Fibroblast of the conjunctiva (primary cell): ENCODE results near the gene FTSJ1.
"Not testable (repeated sequence)": the region's sequence is repeated elsewhere in the genome, so short reads cannot be mapped to it uniquely, and the experiment has no call there.

Experiments
- DNase-seq: peaks from one replicate; pipeline ENCODE4 v3.0.0-alpha.2; 2010; ENCODE audit warnings: low read depth

The FTSJ1 gene, protein sequence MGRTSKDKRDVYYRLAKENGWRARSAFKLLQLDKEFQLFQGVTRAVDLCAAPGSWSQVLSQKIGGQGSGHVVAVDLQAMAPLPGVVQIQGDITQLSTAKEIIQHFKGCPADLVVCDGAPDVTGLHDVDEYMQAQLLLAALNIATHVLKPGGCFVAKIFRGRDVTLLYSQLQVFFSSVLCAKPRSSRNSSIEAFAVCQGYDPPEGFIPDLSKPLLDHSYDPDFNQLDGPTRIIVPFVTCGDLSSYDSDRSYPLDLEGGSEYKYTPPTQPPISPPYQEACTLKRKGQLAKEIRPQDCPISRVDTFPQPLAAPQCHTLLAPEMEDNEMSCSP

GRCh38 chrX:48475774-48476577 lies at the start of gene FTSJ1:
TSS of gene FTSJ1 (plus strand) at chrX:48476199. CDS start at chrX:48478048, 1,849 bp downstream.
- peak; percentile 86 for DNase-seq

DNA sequence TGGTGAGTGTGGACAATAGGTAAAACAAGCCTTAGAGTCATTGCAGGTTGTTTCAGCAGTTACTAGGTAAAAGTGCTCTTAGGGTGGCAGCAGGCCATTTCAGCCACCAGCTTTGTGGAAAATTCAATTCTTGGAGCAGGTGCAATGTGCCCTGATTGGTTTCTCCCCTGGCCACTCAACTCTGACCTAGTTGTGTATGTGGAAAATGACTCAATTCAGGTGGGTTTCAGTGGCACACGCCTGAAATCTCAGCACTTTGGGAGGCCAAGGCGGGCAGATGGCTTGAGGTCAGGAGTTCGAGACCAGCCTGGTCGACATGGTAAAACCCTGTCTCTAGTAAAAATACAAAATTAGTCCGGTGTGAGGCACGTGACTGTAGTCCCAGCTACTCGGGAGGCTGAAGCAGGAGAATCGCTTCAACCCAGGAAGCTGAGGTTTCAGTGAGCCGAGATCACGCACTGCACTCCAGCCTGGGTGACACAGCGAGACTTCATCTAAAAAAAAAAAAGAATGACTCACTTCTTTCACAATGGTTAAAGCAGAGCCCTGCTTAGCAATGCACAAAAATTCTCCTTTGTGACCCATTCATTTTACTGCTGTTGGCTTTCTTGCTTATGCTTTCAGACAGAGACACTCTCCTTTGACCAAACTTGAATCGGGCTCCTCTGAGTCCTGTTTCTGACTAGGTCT lies 48.8 kb upstream of the FTSJ1 start:
- not testable (repeated sequence) for DNase-seq

DNA sequence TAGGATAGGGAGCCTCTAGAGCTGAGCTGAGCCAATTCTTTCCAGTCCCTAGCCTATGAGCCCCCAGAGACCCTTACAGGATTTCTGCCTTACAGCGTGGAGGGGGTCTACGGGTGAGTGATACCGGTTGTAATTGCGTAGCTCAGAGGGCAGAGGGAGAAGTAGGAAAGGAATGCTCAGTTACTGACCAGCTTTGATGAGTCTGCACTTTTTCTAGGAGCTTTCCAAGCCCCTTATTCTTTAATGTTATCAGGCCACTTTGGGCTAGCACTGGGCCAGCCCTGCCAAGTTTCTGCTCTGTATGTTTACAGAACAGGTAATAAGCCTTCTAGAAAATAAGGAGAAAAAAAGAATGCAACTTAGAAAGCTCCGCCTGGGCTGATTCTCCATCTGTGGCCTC lies 46.4 kb upstream of the FTSJ1 start:
- DNase-seq: not testable (repeated sequence)

DNA sequence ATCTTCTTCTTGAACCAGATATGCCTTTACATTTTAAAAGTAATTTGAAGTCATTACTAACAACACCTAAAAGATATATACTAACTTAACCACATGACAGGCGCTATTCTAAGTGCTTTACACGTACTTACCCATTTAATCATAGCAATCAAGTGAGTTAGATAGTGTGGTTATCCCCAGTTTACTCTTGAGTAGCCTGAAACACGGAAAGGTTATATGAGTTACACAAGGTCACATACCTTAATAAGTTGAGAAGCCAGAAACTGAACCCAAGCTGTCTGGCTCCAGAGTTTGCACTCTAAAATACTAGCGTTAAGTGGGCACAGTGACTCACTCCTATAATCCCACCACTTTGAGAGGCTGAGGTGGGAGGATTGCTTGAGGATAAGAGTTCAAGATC lies 45.8 kb upstream of the FTSJ1 start:
- DNase-seq: not testable (repeated sequence)

GRCh38 chrX:48433713-48434112 lies 42.3 kb upstream of the FTSJ1 start:
- not testable (repeated sequence) for DNase-seq

DNA sequence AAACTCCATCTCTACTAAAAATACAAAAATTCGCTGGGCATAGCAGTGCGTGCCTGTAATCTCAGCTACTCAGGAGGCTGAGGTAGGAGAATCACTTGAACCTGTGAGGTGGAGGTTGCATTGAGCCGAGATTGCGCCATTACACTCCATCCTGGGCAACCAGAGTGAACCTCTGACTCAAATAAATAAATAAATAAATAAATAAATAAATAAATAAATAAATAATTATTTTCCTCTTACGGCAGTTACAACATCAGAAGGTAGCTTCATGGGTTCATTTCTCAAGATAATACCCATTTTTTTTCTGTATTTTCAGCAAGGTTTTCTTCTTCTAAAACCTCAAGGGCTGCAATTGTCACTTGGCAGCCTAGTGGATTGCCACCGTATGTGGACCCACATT lies 28.8 kb upstream of the FTSJ1 start:
- DNase-seq: not testable (repeated sequence)

DNA sequence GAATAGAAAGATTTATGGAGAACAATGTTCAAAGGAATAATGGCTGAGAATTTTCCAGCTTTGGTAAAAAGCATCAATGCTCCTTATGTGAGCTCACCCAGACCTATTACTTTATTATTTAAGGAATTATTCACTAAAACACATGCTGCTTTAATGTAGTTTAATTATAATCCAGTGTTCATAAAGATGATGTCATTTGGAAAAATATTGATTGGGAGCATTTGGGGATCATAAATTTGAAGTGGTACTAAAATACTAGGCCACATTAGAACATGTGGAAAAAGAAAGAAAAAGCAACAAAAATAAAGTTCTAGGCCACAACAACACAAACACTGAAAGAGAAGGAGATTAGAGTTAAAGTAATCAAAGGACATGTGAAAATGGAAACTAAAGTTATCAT lies 25.9 kb upstream of the FTSJ1 start:
- no peak for DNase-seq

- DNase-seq: no peak
Measured at GRCh38 chrX:48451708-48452107, 24.3 kb upstream of the FTSJ1 start.

DNA sequence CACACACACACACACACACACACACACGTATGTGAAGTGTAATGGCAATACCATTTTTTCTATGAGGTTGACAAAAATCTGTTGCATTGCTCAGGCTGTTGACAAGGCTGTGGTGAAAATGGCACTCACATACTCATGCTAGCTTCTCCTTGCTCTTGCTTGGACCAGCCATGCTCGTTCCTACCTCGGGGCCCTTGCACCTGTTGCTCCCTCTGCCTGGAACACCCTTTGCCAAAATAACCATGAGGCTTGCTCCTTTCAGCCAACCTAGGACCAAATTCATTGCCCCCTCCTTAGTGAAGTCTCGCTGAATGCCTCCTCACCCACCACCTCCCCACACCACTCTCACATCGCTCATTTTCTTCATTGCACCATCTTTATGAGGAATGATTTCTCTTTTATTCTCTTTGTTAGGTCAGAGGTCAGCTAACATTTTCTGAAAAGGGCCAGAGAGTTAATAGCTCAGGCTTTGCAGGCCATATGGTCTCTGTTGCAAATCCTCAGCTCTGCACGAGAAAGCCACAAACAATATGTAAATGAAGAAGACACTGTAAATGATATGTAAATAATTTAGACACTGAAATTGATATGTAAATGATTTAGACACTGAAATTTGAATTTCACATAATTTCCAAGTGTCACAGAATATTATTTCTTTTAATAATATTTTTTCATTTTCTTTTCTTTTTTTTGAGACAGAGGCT lies 19.2 kb upstream of the FTSJ1 start:
- no peak for DNase-seq

GRCh38 chrX:48458711-48459110 lies 17.3 kb upstream of the FTSJ1 start:
- DNase-seq: no peak

DNA sequence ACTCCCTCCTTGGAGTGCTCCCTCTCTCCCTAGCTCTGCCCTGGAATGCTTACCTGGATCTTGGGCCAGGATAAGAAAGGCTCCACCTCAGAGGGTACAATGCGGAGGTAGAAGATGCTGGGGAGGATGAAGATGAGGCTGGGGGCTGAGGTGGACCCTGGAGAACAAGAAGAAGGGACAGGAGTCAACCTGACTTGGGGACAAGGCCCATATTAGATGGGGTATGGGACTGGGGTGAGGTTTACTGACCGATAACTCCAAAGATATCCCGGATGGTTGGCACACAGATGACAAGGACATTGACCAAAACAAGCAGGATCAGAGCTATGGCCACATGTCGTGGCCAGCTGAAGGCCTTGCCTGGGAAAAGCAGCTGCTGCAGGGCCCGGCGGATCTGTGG lies 16.5 kb upstream of the FTSJ1 start:
- no peak for DNase-seq

GRCh38 chrX:48460031-48460430 lies 16.0 kb upstream of the FTSJ1 start:
- no peak for DNase-seq

GRCh38 chrX:48460606-48461005 lies 15.4 kb upstream of the FTSJ1 start:
- no peak for DNase-seq

GRCh38 chrX:48461830-48462229 lies 14.2 kb upstream of the FTSJ1 start:
- no peak for DNase-seq

DNA sequence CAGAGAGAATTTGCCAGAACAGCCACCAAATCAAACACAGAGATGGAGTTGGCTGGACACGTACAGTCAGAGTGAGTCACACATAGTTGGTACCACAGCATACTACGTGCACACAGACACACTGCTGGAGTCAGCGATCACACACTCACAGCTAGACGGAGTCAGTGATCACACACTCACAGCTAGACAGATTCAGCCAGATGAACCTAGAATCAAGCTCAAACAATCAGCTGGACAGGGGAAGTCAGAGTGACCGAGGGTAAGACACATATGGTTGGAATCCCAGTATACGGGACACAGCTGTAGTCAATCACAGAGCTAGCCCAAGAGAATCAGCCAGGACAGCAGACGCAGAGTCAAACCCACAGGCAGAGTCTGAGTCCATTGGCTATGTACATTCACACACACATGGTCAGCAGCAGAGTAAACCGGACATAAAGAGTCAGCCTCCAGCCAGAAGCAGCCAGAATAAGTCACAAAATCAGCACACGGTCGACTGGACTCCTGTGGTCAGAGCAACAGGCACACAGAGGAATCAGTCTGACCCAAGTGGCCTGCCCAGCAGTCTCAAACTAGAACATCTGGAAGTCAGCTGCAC lies 10.6 kb upstream of the FTSJ1 start:
- peak; percentile 56 for DNase-seq

- DNase-seq: no peak
Measured at GRCh38 chrX:48466696-48467095, 9.3 kb upstream of the FTSJ1 start.

- no peak for DNase-seq
Measured at GRCh38 chrX:48467281-48467761, 8.7 kb upstream of the FTSJ1 start.

DNA sequence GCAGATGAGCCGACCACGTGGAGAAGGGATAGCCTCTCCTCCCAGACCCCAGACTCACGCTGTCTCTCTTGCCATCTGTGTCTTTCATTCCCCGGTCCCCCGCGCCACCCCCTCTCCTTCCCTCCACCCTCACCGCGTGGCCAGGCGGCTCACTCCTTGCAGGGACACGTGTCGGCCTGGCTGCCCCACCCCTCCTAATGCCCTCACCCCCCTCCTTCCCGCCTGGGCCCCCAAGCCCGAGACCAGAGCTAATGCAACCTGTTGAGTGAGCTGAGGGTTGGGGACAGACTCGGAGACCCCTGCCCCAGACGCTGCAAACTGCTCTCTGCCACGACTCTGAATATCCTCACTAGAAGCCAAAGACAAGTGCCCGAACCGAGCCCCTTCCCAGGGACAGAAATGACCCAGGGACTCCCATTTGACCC lies 7.7 kb upstream of the FTSJ1 start:
- DNase-seq: no peak

DNA sequence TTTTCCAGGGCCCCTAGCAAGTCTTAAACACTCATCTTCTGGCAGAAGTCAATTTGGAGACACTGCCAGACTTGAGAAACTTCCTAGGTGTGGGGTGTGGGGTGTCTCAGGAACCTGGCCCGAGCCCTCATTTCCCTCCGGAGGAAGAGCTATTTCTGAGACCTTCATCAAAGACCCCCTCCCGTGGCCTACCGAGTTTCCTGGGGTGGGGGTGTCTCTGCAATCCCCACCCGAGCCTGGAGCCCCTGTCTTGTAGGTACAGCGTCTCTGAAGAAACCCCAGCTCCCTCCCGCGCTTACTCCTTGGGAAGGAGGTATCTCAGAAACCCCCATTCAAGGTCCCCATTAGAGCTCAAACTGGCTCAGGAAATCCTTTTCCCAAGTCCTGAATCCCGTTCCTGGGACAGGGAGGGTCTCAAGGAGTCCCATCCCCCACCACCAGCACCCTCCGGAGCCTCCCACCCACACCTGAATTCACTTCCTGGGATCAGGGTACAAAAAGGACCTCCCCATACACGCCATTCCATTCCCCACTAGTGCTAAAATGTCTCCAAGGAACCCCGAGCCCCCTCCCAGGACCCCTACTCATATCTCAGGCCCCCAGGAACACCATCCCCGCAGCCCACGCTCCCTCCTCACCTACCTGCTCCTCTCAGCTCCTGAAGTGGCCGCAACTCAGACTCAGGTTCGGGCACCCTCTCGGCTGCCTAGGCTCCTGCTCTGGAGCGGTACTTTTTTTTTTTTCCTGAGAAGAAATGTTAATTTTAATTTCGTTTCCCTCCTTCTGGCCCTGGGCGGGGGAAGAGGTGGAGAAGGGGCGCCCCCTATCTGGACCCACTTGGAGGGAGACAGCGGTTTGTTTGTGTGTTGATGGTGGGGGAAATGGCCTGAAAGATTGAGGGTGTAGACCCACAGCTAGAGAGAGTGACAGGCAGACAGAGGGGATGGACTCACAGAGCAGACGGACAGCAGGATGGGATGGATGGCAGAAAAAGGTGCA lies 7.0 kb upstream of the FTSJ1 start:
- no peak for DNase-seq

- DNase-seq: no peak
Measured at GRCh38 chrX:48470110-48470832, 5.7 kb upstream of the FTSJ1 start, which contains the start of gene SLC38A5. TSS of gene SLC38A5 (minus strand) at chrX:48470260. CDS start at chrX:48467924, 2,336 bp downstream.
